GM23338 (cell line): ENCODE data around the gene MAP3K15. TPM values are rescaled to one million over a fixed set of nuclear protein-coding genes. Genes with fewer than 3 reads are reported as not detected.

ENCODE experiments used
- ATAC-seq: fragments of 200-7000 bp; cut with Tn5 transposase; 3 replicates; pipeline ENCODE4 v1.9.1; 2020
- DNase-seq: peaks from one replicate; pipeline ENCODE4 v3.0.0-alpha.2; 2015; ENCODE audit warnings: low spot score
- H2AFZ ChIP-seq: fragments of 200-600 bp; sonication (generic); 2 replicates; pipeline ENCODE4 v1.8.0; 2016; ENCODE audit warnings: antibody characterized with exemption, mild to moderate bottlenecking, moderate library complexity
- H3F3A ChIP-seq: fragments of 200-600 bp; sonication (generic); replicated peaks from 2 replicates; pipeline ENCODE4 v1.8.0; 2017; ENCODE audit warnings: antibody characterized with exemption, mixed run types, low read depth
- H3K27ac ChIP-seq: fragments of 200-600 bp; sonication (generic); 2 replicates; pipeline ENCODE4 v1.6.1; 2016; ENCODE audit warnings: low read depth
- H3K27me3 ChIP-seq: fragments of 200-600 bp; sonication (generic); 2 replicates; pipeline ENCODE4 v1.8.0; 2016; ENCODE audit warnings: mild to moderate bottlenecking, mixed run types, moderate library complexity; ENCODE audit not compliant: insufficient read depth
- H3K36me3 ChIP-seq: fragments of 200-600 bp; sonication (generic); 2 replicates; pipeline ENCODE4 v1.8.0; 2016; ENCODE audit warnings: mild to moderate bottlenecking; ENCODE audit not compliant: insufficient read depth
- H3K4me1 ChIP-seq: fragments of 200-600 bp; sonication (generic); 2 replicates; pipeline ENCODE4 v1.8.0; 2016; ENCODE audit warnings: mild to moderate bottlenecking, moderate library complexity; ENCODE audit not compliant: insufficient read depth
- H3K4me2 ChIP-seq: fragments of 200-600 bp; sonication (generic); 2 replicates; pipeline ENCODE4 v1.7.1; 2017; ENCODE audit warnings: mixed run types
- H3K4me3 ChIP-seq: fragments of 200-600 bp; sonication (generic); 2 replicates; pipeline ENCODE4 v1.6.1; 2016; ENCODE audit warnings: mixed run types
- H3K79me2 ChIP-seq: fragments of 200-600 bp; sonication (generic); replicated peaks from 2 replicates; pipeline ENCODE4 v1.8.0; 2017; ENCODE audit warnings: mild to moderate bottlenecking; ENCODE audit not compliant: insufficient read depth
- H3K9me2 ChIP-seq: fragments of 200-600 bp; sonication (generic); 2 replicates; pipeline ENCODE4 v1.8.0; 2017; ENCODE audit not compliant: insufficient read depth
- H4K20me1 ChIP-seq: fragments of 200-600 bp; sonication (generic); replicated peaks from 2 replicates; pipeline ENCODE4 v1.8.0; 2017; ENCODE audit warnings: mild to moderate bottlenecking; ENCODE audit not compliant: insufficient read depth
- H3K27ac Mint-ChIP-seq: 2 replicates; pipeline ENCODE4 v1.8.0; 2020; ENCODE audit warnings: inconsistent platforms, mild to moderate bottlenecking, moderate library complexity, mixed read lengths
- H3K27me3 Mint-ChIP-seq: 3 replicates; pipeline ENCODE4 v1.8.0; 2022; ENCODE audit warnings: low read depth, mild to moderate bottlenecking, moderate library complexity, mixed read lengths, inconsistent platforms; ENCODE audit not compliant: insufficient read depth, poor library complexity
- H3K36me3 Mint-ChIP-seq: 3 replicates; pipeline ENCODE4 v1.8.0; 2021; ENCODE audit warnings: low read depth, mild to moderate bottlenecking, inconsistent platforms, moderate library complexity, mixed read lengths
- H3K4me1 Mint-ChIP-seq: 3 replicates; pipeline ENCODE4 v1.8.0; 2020; ENCODE audit warnings: mild to moderate bottlenecking, inconsistent platforms, mixed read lengths
- H3K4me3 Mint-ChIP-seq: 3 replicates; pipeline ENCODE4 v1.8.0; 2021; ENCODE audit warnings: moderate library complexity, mild to moderate bottlenecking, inconsistent platforms, mixed read lengths
- H3K9me3 Mint-ChIP-seq: 3 replicates; pipeline ENCODE4 v1.8.0; 2020; ENCODE audit warnings: moderate library complexity, mild to moderate bottlenecking, inconsistent platforms, mixed read lengths
- CTCF ChIP-seq, 2 experiments: fragments of 200-600 bp in 1 of 2; sonication (generic) in 1 of 2; conservative IDR thresholded peaks; 2 replicates each; pipeline versions ENCODE4 v1.5.1 to v1.6.1; 2016 to 2017; ENCODE audit warnings: antibody characterized with exemption in 2 of 2, low read depth in 2 of 2, mild to moderate bottlenecking in 2 of 2, moderate library complexity in 1 of 2
- POLR2AphosphoS5 ChIP-seq: IDR thresholded peaks from 2 replicates; pipeline ENCODE4 v1.6.1; 2016; ENCODE audit warnings: antibody characterized with exemption, low read depth
- REST ChIP-seq: IDR thresholded peaks from one replicate; pipeline ENCODE4 v1.6.1; 2018; ENCODE audit warnings: antibody characterized with exemption; ENCODE audit not compliant: unreplicated experiment
- STAT1 ChIP-seq: IDR thresholded peaks from one replicate; pipeline ENCODE4 v1.6.1; 2016; ENCODE audit warnings: antibody characterized with exemption; ENCODE audit not compliant: unreplicated experiment
- ZNF331 ChIP-seq: fragments of 250-450 bp; sonication (Bioruptor Pico); IDR thresholded peaks from 2 replicates; pipeline ENCODE4 v1.5.0; 2020; ENCODE audit warnings: low read depth, mild to moderate bottlenecking, moderate library complexity
- ZNF462 ChIP-seq: fragments of 250-450 bp; sonication (Bioruptor Pico); IDR thresholded peaks from 2 replicates; pipeline ENCODE4 v1.5.0; 2020; ENCODE audit warnings: mild to moderate bottlenecking, moderate library complexity
- polyA plus RNA-seq: library from polyadenylated mRNA; unstranded; fragments of >200 nt; fragmentation: Nextera tagmentation; extraction: Ambion mirVana; gene quantifications from 2 replicates; pipeline ENCODE4 v1.2.1, GENCODE V29; 2016
- total RNA-seq: library from RNA; depleted of rRNA; stranded (reverse); fragments of >200 nt; shearing (Covaris generic); gene quantifications from 2 replicates; pipeline ENCODE4 v1.2.3, GENCODE V29; 2014

Gene MAP3K15
- total and polyA plus RNA-seq, 2 experiments from 2014 or later: 0.40 to 3.1 TPM

GRCh38 chrX:19515615-19516105, 352 bp upstream of the MAP3K15 start:
- Histone ChIP-seq H3K4me1 (no peaks in the 10 kb centered on the region), H2AFZ (peak overlapping the region; percentile 94), H3K27ac (no peak overlapping the region), H3K79me2 (no peaks in the 10 kb centered on the region), H3K27me3 (peaks cover 10% of the 10 kb centered on the region; the same call in 1 of the 2 replicates), H3F3A (no peaks in the 10 kb centered on the region), H3K36me3 (no peaks in the 10 kb centered on the region), H3K4me3 (peak overlapping the region; percentile 63), H3K9me2 (no peaks in the 10 kb centered on the region), H3K4me2 (peak overlapping the region; percentile 81), H4K20me1 (no peaks in the 10 kb centered on the region)
- peaks cover 4% of the 10 kb centered on the region; the same call in 2 of the 3 replicates for H3K4me1 Mint-ChIP-seq
- TF ChIP-seq POLR2AphosphoS5 (no peak), REST (no peak), CTCF (conservative IDR thresholded peaks at IDR 0.05; ENCODE audit: low read depth in 2 of 2) (peak in 1 of 2 experiments; percentile 33; a peak in 2 of 4 replicates), STAT1 (no peak)
- peaks cover 5% of the 10 kb centered on the region for H3K27me3 Mint-ChIP-seq
- peak; percentile 25 for DNase-seq
- no peaks in the 10 kb centered on the region for H3K36me3 Mint-ChIP-seq
- no peak overlapping the region for H3K27ac Mint-ChIP-seq
- ATAC-seq: peak; percentile 34
- H3K4me3 Mint-ChIP-seq: peak overlapping the region; percentile 62
- H3K9me3 Mint-ChIP-seq: no peaks in the 10 kb centered on the region; the same call in 2 of the 3 replicates

- Histone ChIP-seq H3F3A (no peaks in the 10 kb centered on the region), H3K4me2 (no peak overlapping the region), H3K36me3 (no peaks in the 10 kb centered on the region), H2AFZ (no peak overlapping the region), H3K4me3 (peak overlapping the region; percentile 32; the same call in 1 of the 2 replicates), H3K4me1 (no peaks in the 10 kb centered on the region), H4K20me1 (no peaks in the 10 kb centered on the region), H3K27me3 (peaks cover 10% of the 10 kb centered on the region; the same call in 1 of the 2 replicates), H3K27ac (no peak overlapping the region), H3K9me2 (no peaks in the 10 kb centered on the region), H3K79me2 (no peaks in the 10 kb centered on the region)
- peak; percentile 11 for DNase-seq
- Mint-ChIP-seq H3K36me3 (no peaks in the 10 kb centered on the region), H3K4me1 (no peaks in the 10 kb centered on the region), H3K4me3 (no peak overlapping the region), H3K27me3 (peaks cover 2% of the 10 kb centered on the region), H3K27ac (no peak overlapping the region), H3K9me3 (no peaks in the 10 kb centered on the region; the same call in 2 of the 3 replicates)
- ATAC-seq: no peak
- no peak for TF ChIP-seq ZNF331 (CRISPR knock-in tag)
- TF ChIP-seq CTCF (conservative IDR thresholded peaks at IDR 0.05; ENCODE audit: low read depth in 2 of 2): no peak
- no peak for TF ChIP-seq STAT1
- TF ChIP-seq ZNF462: no peak
These were observed 1.9 kb downstream of the MAP3K15 start for GRCh38 chrX:19513383-19513782.
